Breast epithelium (tissue), 4 donors: ENCODE measurements around the gene GPS2. TPM values are rescaled to one million over a fixed set of nuclear protein-coding genes. Genes with fewer than 3 reads are reported as not detected.
A peak's percentile ranks its signal among the peaks of the same experiment; 100 is the strongest.

ENCODE experiments used
- DNase-seq, 2 donors: peaks; one replicate each; pipeline ENCODE4 v3.0.0-alpha.2; 2019; ENCODE audit warnings: low spot score in 2 of 2
- H3K27ac ChIP-seq, 2 donors: fragments of 200-600 bp; sonication (generic) in 1 of 2; one replicate each; pipeline ENCODE4 v1.5.1; 2016 to 2019; ENCODE audit warnings: mild to moderate bottlenecking in 1 of 2
- H3K27me3 ChIP-seq, 2 donors: fragments of 200-600 bp; sonication (generic) in 1 of 2; one replicate each; pipeline versions ENCODE4 v1.5.1 to v1.6.0; 2017 to 2019; ENCODE audit warnings: control low read depth in 1 of 2, mild to moderate bottlenecking in 1 of 2
- H3K36me3 ChIP-seq: fragments of 200-600 bp; one replicate; pipeline ENCODE4 v1.5.1; 2019
- H3K4me1 ChIP-seq, 2 donors: fragments of 200-600 bp; sonication (generic); one replicate each; pipeline ENCODE4 v1.5.1; 2016 to 2019; ENCODE audit warnings: control low read depth in 1 of 2
- H3K4me3 ChIP-seq, 3 donors: fragments of 200-600 bp; sonication (generic); 1 replicate in 2 of 3; 2 replicates in 1 of 3; pipeline ENCODE4 v1.5.1; 2016 to 2019; ENCODE audit warnings: mild to moderate bottlenecking in 3 of 3, moderate library complexity in 2 of 3
- H3K9me3 ChIP-seq, 2 donors: fragments of 200-600 bp; sonication (generic) in 1 of 2; one replicate each; pipeline ENCODE4 v1.5.1; 2016 to 2019; ENCODE audit warnings: control low read depth in 1 of 2
- POLR2A ChIP-seq: fragments of 450-650 bp; IDR thresholded peaks from one replicate; pipeline ENCODE4 v1.6.1; 2016; ENCODE audit warnings: antibody characterized with exemption, mild to moderate bottlenecking, moderate library complexity
- POLR2AphosphoS5 ChIP-seq, 3 donors: sonication (generic); formaldehyde crosslinking; IDR thresholded peaks; one replicate each; pipeline ENCODE4 v1.6.1; 2017; ENCODE audit warnings: antibody characterized with exemption in 3 of 3
- intact Hi-C: fragments of 100-400 bp; cut with DNase I; formaldehyde crosslinking; loops from one replicate; pipeline ENCODE4 v1.15.1; 2023; ENCODE audit warnings: low total_unique reads
- total RNA-seq, 3 donors: library from RNA; depleted of rRNA; stranded (reverse); fragments of >200 nt; gene quantifications; one replicate each; pipeline ENCODE4 v1.1.0, GENCODE V29; 2016
- TF ChIP-seq, protein P1 (sequence below), 3 donors: fragments of 450-650 bp; IDR thresholded peaks; one replicate each; pipeline ENCODE4 v1.5.1; 2016 to 2017; ENCODE audit warnings: antibody characterized with exemption in 3 of 3, mild to moderate bottlenecking in 3 of 3, moderate library complexity in 3 of 3

Gene GPS2
- total RNA-seq, 3 donors from 2014 or later, result 77.3 to 109 (median 84.2) TPM

DNA sequence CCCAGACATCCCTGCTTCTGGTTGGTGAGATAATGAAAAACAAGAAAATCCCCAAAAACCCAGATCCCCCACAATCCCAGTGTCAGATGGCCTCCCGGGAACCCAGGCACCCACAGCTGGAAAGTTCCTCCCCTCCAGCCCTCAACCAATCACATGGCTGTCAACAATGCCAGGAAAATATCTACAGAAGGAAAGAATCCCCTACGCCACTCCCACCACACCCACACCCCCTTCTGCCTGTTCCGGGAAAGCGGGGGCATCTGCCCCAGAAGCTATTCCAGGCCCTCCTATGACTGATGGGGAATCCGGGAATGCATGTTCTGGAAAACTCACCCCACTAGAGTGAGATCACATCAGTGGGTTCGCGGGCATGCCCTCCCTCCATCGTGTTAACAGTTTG, 41.6 kb upstream of the GPS2 start:
- H3K4me1 ChIP-seq, result peaks cover 0 to 12% of the 10 kb centered on the region in 2 donors
- no peak for DNase-seq
- H3K36me3 ChIP-seq, result no peaks in the 10 kb centered on the region
- H3K9me3 ChIP-seq, result no peaks in the 10 kb centered on the region
- peak overlapping the region in 1 of 3 donors; percentile 54 for H3K4me3 ChIP-seq
- H3K27ac ChIP-seq, result peak overlapping the region in 1 of 2 donors; percentile 74
- intact Hi-C loops, result loop anchor here (10.0 kb wide), 1 partner anchor 78 kb away; the partner anchor contains the start of genes FGF11 and TMEM102
- H3K27me3 ChIP-seq, result no peaks in the 10 kb centered on the region
- no peak for TF ChIP-seq POLR2A
- peak in 1 of 3 donors; percentile 42 for TF ChIP-seq POLR2AphosphoS5 (IDR thresholded peaks at IDR 0.05)
- TF ChIP-seq, protein P1, sequence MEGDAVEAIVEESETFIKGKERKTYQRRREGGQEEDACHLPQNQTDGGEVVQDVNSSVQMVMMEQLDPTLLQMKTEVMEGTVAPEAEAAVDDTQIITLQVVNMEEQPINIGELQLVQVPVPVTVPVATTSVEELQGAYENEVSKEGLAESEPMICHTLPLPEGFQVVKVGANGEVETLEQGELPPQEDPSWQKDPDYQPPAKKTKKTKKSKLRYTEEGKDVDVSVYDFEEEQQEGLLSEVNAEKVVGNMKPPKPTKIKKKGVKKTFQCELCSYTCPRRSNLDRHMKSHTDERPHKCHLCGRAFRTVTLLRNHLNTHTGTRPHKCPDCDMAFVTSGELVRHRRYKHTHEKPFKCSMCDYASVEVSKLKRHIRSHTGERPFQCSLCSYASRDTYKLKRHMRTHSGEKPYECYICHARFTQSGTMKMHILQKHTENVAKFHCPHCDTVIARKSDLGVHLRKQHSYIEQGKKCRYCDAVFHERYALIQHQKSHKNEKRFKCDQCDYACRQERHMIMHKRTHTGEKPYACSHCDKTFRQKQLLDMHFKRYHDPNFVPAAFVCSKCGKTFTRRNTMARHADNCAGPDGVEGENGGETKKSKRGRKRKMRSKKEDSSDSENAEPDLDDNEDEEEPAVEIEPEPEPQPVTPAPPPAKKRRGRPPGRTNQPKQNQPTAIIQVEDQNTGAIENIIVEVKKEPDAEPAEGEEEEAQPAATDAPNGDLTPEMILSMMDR (IDR thresholded peaks at IDR 0.05), result no peak

DNA sequence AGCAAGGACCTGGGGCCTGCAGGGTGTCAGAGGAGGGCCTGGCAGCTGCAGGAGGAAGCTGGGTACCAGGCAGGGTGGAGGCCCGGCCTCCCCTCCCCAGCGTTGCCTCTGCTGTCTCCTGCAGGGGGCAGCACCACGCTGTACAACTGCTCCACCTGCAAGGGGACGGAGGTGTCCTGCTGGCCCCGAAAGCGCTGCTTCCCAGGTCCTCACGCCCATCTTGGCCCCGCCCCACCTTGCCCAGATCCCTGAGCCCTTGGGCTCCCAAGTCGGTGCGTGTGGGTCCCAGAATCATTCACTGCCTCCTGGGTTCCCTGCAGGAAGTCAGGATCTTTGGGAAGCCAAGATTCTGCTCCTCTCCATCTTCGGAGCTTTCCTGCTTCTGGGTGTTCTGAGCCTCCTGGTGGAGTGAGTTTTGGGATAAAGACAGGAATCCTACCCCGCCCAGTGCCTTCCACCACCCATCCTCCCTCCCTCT, 41.0 kb upstream of the GPS2 start:
- peaks cover 0 to 12% of the 10 kb centered on the region in 2 donors for H3K4me1 ChIP-seq
- intact Hi-C loops, result loop anchor here (10.0 kb wide), 1 partner anchor 79 kb away; the partner anchor contains the start of genes FGF11 and TMEM102
- TF ChIP-seq POLR2A (no peak), POLR2AphosphoS5 (IDR thresholded peaks at IDR 0.05) (peak in 1 of 3 donors; percentile 23)
- TF ChIP-seq, protein P1 (IDR thresholded peaks at IDR 0.05), result peak; percentile 81 to 91 (median 90)
- H3K36me3 ChIP-seq, result no peaks in the 10 kb centered on the region
- H3K27ac ChIP-seq, result peak overlapping the region; percentile 60 to 74
- no peaks in the 10 kb centered on the region for H3K9me3 ChIP-seq
- H3K4me3 ChIP-seq, result peak overlapping the region in 2 of 3 donors; percentile 3 to 54
- peak; percentile 69 to 85 for DNase-seq
- H3K27me3 ChIP-seq, result no peaks in the 10 kb centered on the region

- Histone ChIP-seq H3K27ac (peak overlapping the region; percentile 60 to 74), H3K4me3 (no peak overlapping the region), H3K27me3 (no peaks in the 10 kb centered on the region), H3K4me1 (peaks cover 0 to 12% of the 10 kb centered on the region in 2 donors), H3K9me3 (no peaks in the 10 kb centered on the region), H3K36me3 (no peaks in the 10 kb centered on the region)
- TF ChIP-seq POLR2A (no peak), POLR2AphosphoS5 (IDR thresholded peaks at IDR 0.05) (no peak)
- TF ChIP-seq, protein P1 (IDR thresholded peaks at IDR 0.05), result no peak
- intact Hi-C loops, result loop anchor here (10.0 kb wide), 1 partner anchor 79 kb away; the partner anchor contains the start of genes FGF11 and TMEM102
- DNase-seq, result no peak
These were observed 40.4 kb upstream of the GPS2 start for GRCh38 chr17:7355573-7355972.

GRCh38 chr17:7355053-7355452, 39.9 kb upstream of the GPS2 start, which contains the start of gene TMEM95:
Gene TMEM95 (plus strand): TSS chr17:7355156. CDS start chr17:7355205, 49 bp downstream.
- DNase-seq, result no peak
- H3K4me1 ChIP-seq, result peaks cover 0 to 12% of the 10 kb centered on the region in 2 donors
- H3K4me3 ChIP-seq, result peak within 1 kb of the TSS in 1 of 3 donors; percentile 54
- TF ChIP-seq POLR2AphosphoS5 (IDR thresholded peaks at IDR 0.05) (no peak), POLR2A (no peak)
- TF ChIP-seq, protein P1 (IDR thresholded peaks at IDR 0.05), result no peak
- H3K9me3 ChIP-seq, result no peaks in the 10 kb centered on the region
- H3K27me3 ChIP-seq, result no peaks in the 10 kb centered on the region
- peak within 1 kb of the TSS; percentile 60 to 74 for H3K27ac ChIP-seq
- intact Hi-C loops, result loop anchor here (10.0 kb wide), 1 partner anchor 80 kb away; the partner anchor contains the start of genes FGF11 and TMEM102
- H3K36me3 ChIP-seq, result no peaks in the 10 kb centered on the region

DNA sequence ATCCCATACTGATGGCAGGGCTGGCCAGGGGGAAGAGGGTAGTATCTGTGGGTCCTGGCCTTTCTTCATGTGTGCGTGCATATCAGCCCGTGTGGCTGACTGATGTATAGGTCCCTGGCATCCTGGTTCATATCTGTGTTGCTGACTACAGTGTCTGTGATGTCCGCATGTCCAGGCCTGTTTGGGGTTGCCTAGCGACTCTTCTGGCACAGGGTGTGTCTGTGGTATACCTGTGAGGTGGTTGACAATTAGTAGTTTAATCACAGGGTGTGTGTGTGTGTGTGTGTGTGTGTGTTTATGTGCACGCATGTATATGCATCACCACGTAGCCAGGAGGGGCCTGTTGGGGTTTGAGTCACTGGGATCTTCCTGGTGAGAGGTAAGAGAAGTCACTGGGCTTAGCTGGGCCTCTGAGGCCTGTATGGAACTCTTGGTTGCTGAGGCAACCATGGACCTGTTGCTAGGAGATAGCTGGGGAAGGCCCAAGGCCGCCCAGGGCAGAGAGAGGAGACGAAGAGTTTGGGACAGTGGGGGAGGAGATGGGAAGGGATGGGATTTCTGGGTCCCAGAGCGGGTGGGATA, 39.2 kb upstream of the GPS2 start:
- H3K27ac ChIP-seq, result peak overlapping the region; percentile 60 to 74
- no peaks in the 10 kb centered on the region for H3K27me3 ChIP-seq
- TF ChIP-seq, protein P1 (IDR thresholded peaks at IDR 0.05), result no peak
- TF ChIP-seq POLR2A (no peak), POLR2AphosphoS5 (IDR thresholded peaks at IDR 0.05) (no peak)
- H3K9me3 ChIP-seq, result no peaks in the 10 kb centered on the region
- intact Hi-C loops, result loop anchor here (10.0 kb wide), 1 partner anchor 80 kb away; the partner anchor contains the start of genes FGF11 and TMEM102
- H3K4me3 ChIP-seq, result no peak overlapping the region
- H3K36me3 ChIP-seq, result no peaks in the 10 kb centered on the region
- peaks cover 0 to 12% of the 10 kb centered on the region in 2 donors for H3K4me1 ChIP-seq
- peak in 1 of 2 donors; percentile 32 for DNase-seq
